ENCODE measurements around the gene FAM221B.

The FAM221B gene

DNA sequence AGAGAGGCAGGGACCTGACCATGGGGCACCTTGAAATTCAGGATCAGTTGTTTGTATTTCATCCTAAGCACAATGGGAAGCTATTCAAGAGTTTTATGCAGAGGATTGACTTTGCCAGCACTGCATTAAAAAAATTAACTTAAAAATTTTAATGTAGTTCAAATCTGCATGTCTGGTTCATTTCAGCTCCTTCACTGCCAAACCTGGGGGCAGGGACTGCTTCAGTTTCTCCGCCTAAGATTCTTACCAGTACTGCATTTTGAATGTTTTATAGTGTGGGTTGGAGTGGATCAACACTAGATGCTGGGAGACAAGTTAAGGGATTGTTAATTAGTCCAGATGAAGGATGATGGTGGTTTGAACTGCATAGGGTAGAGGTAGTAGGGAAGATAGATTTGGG, 58.8 kb downstream of the FAM221B start:
- H3K36me3 Mint-ChIP-seq (ENCODE audit: low read depth), result no peaks in the 10 kb centered on the region

GRCh38 chr9:35767458-35767857, 61.1 kb downstream of the FAM221B start:
- H3K36me3 Mint-ChIP-seq (ENCODE audit: low read depth), result no peaks in the 10 kb centered on the region
- no peak overlapping the region for H3K27ac Mint-ChIP-seq
- peaks cover 11% of the 10 kb centered on the region for H3K4me1 Mint-ChIP-seq (ENCODE audit: low read depth)
- no peak overlapping the region for H3K4me3 Mint-ChIP-seq
- H3K9me3 Mint-ChIP-seq, result no peaks in the 10 kb centered on the region
- H3K27me3 Mint-ChIP-seq, result no peaks in the 10 kb centered on the region

More for the DNA sequence above, 58.8 kb downstream of the FAM221B start:
- Mint-ChIP-seq H3K4me3 (no peak overlapping the region), H3K4me1 (ENCODE audit: low read depth) (peaks cover 11% of the 10 kb centered on the region), H3K9me3 (no peaks in the 10 kb centered on the region), H3K27ac (no peak overlapping the region), H3K27me3 (no peaks in the 10 kb centered on the region)

DNA sequence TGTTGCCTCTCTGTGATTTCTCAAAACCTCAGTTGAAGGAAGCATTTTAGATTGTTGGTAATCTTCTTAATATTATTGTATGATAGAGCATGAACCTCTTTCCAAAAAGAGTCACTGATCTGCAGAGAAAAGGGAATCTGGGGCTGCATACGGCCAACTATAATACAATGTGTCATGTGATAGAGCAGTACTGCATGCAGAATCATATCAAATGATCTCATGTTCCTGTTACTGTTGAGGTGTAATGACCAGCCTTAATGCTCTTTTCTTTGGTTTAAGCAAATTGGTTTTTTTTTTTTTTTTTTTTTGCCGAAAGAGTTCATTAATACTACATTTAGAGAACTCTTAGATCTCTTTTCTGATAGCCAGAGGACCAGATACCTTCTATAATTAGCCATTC, 61.5 kb downstream of the FAM221B start:
- Mint-ChIP-seq H3K27ac (no peak overlapping the region), H3K4me3 (no peak overlapping the region), H3K27me3 (no peaks in the 10 kb centered on the region), H3K9me3 (no peaks in the 10 kb centered on the region), H3K36me3 (ENCODE audit: low read depth) (peaks cover under 1% of the 10 kb centered on the region), H3K4me1 (ENCODE audit: low read depth) (peaks cover 11% of the 10 kb centered on the region)
